ENCODE data around the gene FCGR3B.
"Not testable (repeated sequence)": the region's sequence is repeated elsewhere in the genome, so short reads cannot be mapped to it uniquely, and the experiment has no call there.

The FCGR3B gene

GRCh38 chr1:161638251-161638993, 7.4 kb upstream of the FCGR3B start:
- DNase-seq (ENCODE audit: low read depth in 2 of 2) = not testable (repeated sequence)

- DNase-seq (ENCODE audit: low read depth in 2 of 2) = not testable (repeated sequence)
These were observed 6.0 kb upstream of the FCGR3B start for GRCh38 chr1:161636976-161637375.

DNA sequence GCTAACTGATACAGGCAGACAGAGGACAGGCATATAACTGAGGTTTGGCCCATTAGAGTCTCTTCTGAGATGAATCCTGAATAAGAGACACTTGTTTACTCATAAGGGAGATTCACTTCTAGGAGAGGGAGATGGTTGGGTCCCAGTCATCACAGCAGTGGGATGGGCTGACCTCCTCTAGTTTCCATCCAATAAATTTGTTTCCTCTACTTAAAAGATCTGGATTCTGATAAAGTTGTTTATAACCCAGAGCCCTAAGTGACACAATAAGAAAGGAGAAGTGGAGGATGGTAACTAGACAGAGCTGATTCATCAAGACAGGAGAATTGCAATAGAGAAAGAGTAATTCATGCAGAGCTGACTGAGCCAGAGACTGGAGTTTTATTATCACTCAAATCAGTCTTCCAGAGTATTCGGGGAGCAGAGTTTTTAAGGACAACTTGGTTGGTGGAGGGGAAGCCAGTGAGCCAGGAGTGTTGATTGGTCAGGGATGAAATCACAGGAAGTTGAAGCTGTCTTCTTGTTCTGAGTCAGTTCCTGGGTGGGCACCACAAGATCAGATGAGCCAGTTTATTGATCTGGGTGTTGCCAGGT, 5.3 kb upstream of the FCGR3B start:
- not testable (repeated sequence) for DNase-seq (ENCODE audit: low read depth in 2 of 2)

DNA sequence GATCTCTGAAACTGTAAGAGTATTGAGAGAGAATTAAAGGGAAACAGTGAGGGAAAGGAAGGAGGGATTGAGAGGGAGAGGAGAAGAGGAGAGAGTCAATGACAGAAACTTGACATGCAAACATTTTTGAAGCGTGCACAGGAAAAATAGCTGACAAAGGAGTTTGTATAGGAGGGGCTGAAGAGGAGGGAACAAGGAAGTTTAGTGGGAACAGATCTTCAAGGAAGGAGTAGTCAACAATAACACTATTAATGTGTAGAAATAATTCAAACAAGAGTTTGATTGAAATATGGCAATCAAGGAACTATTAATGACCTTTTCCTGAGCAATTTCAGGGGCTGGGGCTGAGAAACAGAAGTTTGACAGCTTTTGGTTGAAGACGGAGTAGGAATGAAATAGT, 4.0 kb upstream of the FCGR3B start:
- not testable (repeated sequence) for DNase-seq (ENCODE audit: low read depth in 2 of 2)

- not testable (repeated sequence) for DNase-seq (ENCODE audit: low read depth in 2 of 2)
These were observed 741 bp downstream of the FCGR3B start for GRCh38 chr1:161630128-161630742.

DNA sequence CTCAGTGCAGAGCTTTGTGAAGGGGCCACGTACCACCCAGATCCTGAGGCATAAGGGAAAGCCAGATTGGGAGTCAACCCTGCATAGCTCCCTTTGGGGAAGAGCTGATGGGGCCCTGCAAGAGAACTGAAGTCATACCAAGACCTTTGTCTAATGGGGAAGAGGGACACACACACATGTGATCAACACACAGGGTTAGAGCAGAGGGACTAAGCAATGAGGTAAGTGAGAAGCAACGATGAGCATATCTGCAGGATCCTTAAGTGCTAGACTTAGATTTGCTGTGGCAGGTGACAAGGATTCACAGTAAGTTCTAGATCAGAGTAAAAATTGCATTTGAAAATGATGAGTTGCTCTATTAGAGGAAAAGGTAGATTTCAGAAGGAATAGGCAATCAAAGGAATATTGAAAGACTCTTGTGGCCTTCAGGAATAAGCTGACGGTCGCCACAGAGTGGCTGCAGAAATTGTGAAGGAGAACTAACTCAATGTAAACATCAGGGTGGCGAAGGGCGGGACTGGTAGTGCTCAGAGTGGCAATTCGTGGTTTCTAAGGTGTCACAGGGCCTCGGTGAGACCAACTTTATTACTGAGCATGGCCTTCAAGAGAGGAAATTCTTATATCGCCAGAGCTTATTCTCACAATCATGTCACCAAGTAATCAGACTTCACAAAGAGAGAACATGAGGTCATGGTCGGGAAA, 4.4 kb downstream of the FCGR3B start:
- DNase-seq (ENCODE audit: low read depth in 2 of 2) = not testable (repeated sequence)

GRCh38 chr1:161624605-161625004, 6.4 kb downstream of the FCGR3B start:
- DNase-seq (ENCODE audit: low read depth in 2 of 2) = not testable (repeated sequence)

DNA sequence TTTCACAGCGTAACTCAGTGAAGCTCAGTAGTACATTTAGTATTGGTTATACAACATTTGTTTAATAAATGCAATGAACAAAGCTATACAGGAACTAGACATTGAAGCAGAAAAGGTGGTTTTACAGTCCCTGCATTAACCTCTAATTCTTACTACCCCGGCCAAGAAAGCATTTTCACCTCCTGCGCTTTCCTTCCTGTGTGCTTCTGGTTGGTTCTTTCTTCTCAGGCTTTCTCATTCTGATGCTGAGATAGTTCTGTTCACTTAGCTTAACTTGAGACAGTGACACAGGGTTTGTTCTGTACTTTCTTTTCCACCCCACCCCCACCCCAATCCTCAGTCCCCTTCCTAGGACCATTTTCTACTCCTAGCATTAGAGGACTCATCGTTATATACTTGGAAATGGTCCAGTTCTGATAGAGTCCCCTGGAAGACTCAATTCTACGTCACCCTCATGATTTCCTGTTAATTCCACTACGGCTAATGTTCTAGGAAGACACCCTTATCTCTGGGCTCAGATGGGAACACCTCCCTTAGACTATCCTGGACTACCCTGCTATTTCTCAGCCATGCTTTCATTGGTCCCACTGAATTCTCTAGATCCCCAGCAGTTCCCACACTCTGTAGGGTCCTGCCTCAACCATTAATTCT, 7.5 kb downstream of the FCGR3B start:
- DNase-seq (ENCODE audit: low read depth in 2 of 2) = not testable (repeated sequence)

- DNase-seq (ENCODE audit: low read depth in 2 of 2) = not testable (repeated sequence)
These were observed 8.9 kb downstream of the FCGR3B start for GRCh38 chr1:161622054-161622453.

DNA sequence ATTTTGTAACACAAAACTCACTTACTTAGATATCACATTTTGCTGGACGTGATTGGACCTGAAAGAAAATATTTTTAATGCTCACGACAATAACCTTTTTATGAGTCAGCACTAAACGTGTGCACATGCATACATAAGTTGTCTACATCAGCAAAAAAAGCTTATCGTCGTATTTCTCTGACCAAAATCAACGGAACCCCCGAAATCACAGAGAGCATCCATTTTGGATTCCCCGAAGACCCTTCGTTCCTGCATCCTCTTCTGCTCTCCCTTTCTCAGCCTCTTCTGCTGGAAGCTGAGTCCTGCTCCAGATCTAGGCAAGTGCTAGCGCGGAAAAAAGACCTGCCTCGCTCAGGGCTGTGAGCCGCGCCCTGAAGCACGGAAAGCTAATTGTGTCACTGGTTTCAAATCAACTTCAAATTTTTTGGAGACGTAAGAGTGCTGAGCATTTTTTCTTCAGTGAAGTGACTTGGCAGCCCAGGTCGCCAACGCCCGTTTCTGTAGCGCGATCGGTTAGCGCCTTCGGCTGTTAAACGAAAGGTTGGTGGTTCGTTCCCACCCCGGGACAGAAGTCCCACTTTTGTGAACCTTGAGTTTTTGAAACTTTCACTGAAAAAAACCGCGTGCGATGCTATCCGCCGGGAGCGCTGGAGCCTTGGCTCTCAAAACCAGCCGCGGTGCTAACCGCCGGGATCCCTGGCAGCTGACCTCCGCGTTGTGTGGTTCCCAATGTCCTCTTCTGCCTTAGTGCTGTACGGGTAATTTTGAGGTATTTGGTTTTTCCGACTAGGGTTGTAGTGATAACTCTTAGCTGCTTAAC, 9.6 kb downstream of the FCGR3B start:
- DNase-seq (ENCODE audit: low read depth in 2 of 2) = peak; percentile 76 to 88

DNA sequence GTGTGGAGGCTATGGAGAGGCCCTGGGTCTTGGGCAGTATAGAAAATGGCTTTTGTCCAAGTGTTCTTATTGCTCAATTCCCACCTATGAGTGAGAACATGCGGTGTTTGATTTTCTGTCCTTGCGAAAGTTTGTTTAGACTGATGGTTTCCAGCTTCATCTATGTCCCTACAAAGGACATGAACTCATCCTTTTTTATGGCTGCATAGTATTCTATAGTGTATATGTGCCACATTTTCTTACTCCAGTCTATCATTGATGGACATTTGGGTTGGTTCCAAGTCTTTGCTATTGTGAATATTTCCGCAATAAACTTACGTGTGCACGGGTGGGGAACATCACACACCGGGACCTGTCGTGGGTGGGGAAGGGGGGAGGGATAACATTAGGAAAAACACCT, 10.6 kb downstream of the FCGR3B start:
- DNase-seq (ENCODE audit: low read depth in 2 of 2) = not testable (repeated sequence)

- not testable (repeated sequence) for DNase-seq (ENCODE audit: low read depth in 2 of 2)
These were observed 12.5 kb downstream of the FCGR3B start for GRCh38 chr1:161618517-161618916.

DNA sequence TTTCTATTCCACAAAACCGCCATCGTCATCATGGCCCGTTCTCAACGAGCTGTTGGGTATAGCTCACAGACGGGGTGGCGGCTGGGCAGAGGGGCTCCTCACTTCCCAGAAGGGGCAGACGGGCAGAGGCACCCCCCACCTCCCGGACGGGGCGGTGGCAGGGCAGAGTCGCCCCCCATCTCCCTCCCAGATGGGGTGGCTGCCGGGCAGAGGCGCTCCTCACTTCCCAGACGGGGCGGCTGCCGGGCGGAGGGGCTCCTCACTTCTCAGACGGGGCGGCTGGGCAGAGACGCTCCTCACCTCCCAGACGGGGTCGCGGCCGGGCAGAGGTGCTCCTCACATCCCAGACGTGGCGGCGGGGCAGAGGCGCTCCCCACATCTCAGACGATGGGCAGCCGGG, 14.6 kb downstream of the FCGR3B start:
- DNase-seq (ENCODE audit: low read depth in 2 of 2) = not testable (repeated sequence)

- DNase-seq (ENCODE audit: low read depth in 2 of 2) = not testable (repeated sequence)
These were observed 17.8 kb downstream of the FCGR3B start for GRCh38 chr1:161613142-161613514.

DNA sequence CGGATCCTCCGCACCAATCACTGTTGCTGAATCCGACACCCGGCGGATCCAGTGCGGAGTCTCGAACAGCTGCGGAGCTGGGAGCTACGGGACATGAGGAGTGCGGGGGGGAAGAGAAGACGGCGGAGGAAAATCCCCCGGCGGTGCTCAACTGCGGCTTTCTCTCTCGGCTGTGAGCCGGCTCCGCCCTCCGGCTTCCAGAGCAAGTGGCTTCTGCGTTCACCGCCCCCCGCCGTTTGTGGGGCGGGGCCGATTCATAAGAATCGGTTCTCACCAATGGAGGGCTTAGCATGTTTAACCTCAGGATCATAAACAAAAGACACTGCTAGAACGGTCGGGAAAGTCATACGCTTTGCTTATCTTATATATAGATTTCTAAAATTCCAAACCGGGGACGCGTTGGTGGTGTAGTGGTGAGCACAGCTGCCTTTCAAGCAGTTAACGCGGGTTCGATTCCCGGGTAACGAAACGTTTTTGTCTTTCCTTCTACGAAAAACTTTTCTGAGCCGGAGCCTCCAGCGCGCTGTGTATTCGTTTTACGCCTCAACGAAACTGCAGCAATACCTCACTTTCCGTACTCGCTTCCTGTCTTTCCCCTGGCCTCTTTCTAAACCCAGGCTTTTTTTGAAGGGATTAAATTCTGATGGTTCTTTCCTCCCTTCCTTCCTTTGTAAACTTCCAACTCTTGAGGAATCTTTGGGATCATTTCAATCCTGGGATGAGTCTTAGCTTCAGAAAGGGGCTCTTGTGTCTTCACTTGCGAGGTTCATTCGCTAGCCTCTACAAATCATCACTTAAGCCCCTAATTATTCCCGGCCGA, 18.4 kb downstream of the FCGR3B start:
- peak; percentile 85 to 90 for DNase-seq (ENCODE audit: low read depth in 2 of 2)

- DNase-seq (ENCODE audit: low read depth in 2 of 2) = peak in 1 of 2 donors; percentile 16
These were observed 19.1 kb downstream of the FCGR3B start for GRCh38 chr1:161611866-161612321.

- DNase-seq (ENCODE audit: low read depth in 2 of 2) = not testable (repeated sequence)
These were observed 20.8 kb downstream of the FCGR3B start for GRCh38 chr1:161610198-161610597.

DNA sequence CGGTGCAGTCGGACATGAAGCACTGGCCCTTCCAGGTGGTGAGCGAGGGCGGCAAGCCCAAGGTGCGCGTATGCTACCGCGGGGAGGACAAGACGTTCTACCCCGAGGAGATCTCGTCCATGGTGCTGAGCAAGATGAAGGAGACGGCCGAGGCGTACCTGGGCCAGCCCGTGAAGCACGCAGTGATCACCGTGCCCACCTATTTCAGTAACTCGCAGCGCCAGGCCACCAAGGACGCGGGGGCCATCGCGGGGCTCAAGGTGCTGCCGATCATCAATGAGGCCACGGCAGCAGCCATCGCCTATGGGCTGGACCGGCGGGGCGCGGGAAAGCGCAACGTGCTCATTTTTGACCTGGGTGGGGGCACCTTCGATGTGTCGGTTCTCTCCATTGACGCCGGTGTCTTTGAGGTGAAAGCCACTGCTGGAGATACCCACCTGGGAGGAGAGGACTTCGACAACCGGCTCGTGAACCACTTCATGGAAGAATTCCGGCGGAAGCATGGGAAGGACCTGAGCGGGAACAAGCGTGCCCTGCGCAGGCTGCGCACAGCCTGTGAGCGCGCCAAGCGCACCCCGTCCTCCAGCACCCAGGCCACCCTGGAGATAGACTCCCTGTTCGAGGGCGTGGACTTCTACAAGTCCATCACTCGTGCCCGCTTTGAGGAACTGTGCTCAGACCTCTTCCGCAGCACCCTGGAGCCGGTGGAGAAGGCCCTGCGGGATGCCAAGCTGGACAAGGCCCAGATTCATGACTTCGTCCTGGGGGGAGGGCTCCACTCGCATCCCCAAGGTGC, 24.2 kb downstream of the FCGR3B start:
- not testable (repeated sequence) for DNase-seq (ENCODE audit: low read depth in 2 of 2)
